HG03045 (cell line): ENCODE measurements around the gene ASB16.
"Not testable (repeated sequence)": the region's sequence is repeated elsewhere in the genome, so short reads cannot be mapped to it uniquely, and the experiment has no call there.

ENCODE experiments used
- ATAC-seq: cut with Tn5 transposase; IDR thresholded peaks from one replicate; pipeline ENCODE4 v1.9.1; 2021; ENCODE audit warnings: mild to moderate bottlenecking, moderate library complexity; ENCODE audit not compliant: unreplicated experiment

Gene ASB16

GRCh38 chr17:44147812-44148211, 22.7 kb upstream of the ASB16 start:
- ATAC-seq: no peak

DNA sequence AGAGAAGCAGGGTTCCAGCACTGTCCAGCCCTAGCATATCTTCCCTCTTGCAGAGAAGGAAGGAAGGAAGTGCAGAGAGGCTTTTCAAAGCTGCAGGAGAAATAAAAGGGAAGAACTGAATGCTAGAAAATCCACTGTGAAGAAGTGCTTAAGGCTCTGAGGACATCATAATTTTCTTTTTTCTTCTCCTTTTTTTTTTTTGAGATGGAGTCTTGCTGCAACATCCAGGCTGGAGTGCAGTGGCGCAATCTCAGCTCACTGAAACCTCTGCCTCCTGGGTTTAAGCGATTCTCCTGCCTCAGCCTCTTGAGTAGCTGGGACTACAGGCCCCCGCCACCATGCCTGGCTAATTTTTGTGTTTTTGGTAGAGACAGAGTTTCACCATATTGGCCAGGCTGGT, 21.4 kb upstream of the ASB16 start:
- not testable (repeated sequence) for ATAC-seq

DNA sequence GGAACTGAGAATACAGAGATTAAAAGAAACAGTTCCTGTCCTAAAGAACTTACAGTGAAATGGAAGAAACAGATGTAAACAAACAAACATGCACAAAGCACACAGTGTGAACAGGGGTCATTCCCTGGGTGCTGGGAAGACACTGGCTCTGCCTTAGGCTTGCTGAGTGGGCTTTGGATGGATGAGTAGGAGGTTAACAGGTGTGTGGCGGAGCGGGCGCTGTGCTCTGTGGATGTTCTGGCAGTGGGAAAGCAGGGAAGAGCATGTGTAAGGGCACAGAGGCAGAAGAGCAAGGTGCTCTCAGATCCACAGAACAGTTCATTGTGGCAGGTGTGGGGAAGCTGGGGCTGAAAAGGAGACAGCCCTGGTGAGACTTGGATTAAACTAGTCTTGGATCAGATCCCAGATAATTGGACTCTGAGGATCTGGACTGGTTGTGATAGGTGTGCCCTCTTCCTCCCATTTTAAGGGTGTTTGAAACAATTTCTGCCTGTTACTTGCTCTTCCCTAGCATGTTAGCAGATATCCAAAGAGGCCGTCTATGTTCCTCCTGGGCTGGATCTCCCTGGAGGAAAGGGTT, 20.7 kb upstream of the ASB16 start:
- ATAC-seq: no peak

DNA sequence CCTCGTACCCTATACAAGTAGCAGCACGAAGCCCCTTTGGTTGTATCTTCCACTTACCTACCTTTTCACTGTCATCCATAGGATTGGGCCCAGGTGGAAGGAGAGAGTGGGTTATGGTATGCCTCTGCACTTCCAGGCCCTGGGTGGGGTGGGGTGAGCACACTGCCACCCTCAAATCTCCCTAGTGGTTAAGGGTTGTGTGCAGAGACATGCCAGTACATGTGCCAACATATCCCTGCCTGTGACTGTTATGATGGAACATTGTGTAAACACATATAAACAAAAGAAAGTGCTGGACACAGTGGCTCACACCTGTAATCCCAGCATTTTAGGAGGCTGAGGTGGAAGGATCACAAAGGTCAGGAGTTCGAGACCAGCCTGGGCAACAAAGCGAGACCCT, 17.6 kb upstream of the ASB16 start:
- no peak for ATAC-seq

- no peak for ATAC-seq
Measured at GRCh38 chr17:44155488-44155887, 15.0 kb upstream of the ASB16 start.

GRCh38 chr17:44159519-44160210, 10.8 kb upstream of the ASB16 start:
- ATAC-seq: no peak

DNA sequence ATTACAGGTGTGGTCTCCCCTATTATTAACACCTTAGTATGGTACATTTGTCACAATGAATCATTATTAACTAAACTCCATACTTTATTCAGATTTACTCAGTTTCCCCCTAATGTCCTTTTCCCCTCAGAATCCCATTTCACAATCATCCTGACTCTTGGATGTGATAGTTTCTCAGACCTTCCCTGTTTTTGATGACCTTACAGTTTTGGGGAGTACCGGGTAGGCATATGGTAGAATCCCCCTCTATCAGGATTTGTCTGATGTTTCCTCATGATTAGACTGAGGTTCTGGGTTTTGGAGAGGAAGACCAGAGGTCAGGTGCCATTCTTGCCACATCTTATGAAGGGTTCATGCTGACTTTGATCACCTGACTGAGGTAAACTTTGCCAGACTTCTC, 6.0 kb upstream of the ASB16 start:
- ATAC-seq: no peak

- ATAC-seq: no peak
Measured at GRCh38 chr17:44167181-44167861, 3.2 kb upstream of the ASB16 start.

GRCh38 chr17:44170135-44170498, 387 bp upstream of the ASB16 start:
- no peak for ATAC-seq

GRCh38 chr17:44171931-44172455, 1.5 kb downstream of the ASB16 start:
- no peak for ATAC-seq

- ATAC-seq: no peak
Measured at GRCh38 chr17:44174427-44174826, 3.9 kb downstream of the ASB16 start.

DNA sequence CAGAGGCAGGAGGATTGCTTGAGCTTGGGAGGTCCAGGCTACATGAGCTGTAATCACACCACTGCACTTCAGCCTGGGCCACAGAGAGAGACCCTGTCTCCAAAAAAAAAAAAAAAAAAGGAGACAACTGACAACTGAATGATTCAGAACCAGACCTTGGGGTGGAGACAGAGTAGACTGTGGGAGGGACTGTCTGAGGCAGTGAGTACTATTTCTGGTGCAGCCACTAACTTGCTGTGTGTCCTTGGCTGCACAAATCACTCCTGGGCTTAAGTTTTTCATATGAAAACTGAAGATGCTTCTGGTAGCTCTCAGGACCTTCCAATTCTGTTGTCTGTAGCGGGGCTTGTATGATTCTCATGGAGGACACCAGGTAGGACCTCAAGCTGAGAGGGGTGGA, 5.8 kb downstream of the ASB16 start:
- ATAC-seq: no peak

- no peak for ATAC-seq
Measured at GRCh38 chr17:44176671-44177501, 6.4 kb downstream of the ASB16 start.

GRCh38 chr17:44177640-44178039, 7.1 kb downstream of the ASB16 start:
- no peak for ATAC-seq

- ATAC-seq: no peak
Measured at GRCh38 chr17:44178133-44178532, 7.6 kb downstream of the ASB16 start.

DNA sequence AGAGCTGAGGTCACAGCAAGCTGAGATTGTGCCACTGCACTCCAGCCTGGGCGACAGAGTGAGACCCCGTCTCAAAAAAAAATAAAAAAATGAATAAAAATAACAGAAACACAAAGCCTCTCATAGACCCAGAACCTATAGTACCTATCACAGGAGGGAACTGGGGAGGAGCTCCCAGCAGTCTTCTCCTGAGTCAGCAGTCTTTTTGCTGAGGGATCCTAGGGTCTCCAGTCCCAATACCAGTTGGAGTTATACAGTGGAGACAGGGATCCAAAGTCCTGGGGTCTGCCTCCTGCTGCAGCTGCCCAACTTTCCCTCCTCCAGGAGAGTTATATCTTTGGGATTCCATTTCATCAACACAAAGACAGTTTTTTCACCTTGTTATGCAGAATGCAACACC, 12.5 kb downstream of the ASB16 start:
- ATAC-seq: no peak

DNA sequence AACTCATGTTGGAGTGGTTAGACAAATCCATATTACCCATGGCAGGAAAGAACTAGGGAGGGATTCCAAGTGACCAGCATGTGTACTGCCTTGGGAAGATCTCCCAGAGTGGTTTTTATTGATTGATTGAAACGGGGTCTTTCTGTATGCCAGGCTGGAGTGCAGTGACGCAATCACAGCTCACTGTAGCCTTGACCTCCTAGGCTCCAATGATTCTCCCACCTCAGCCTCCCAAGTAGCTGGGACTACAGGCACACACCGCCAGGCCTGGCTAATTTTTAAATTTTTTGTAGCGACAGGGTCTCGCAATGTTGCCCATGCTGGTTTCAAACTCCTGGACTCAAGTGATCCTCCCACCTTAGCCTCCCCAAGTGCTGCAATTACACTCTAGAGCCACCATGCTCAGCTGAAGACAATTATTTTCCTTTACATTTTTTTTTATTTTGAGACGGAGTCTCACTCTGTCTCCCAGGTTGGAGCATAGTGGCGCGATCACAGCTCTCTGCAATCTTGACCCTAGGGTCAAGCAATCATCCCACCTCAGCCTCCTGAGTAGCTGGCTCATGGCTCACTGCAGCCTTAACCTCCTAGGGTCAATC, 13.8 kb downstream of the ASB16 start:
- ATAC-seq: no peak

GRCh38 chr17:44186307-44187130, 16.0 kb downstream of the ASB16 start, which contains the start of gene TMUB2:
Gene TMUB2 (plus strand): TSS chr17:44186972. CDS start chr17:44187709, 737 bp downstream.
- peak; percentile 85 for ATAC-seq

DNA sequence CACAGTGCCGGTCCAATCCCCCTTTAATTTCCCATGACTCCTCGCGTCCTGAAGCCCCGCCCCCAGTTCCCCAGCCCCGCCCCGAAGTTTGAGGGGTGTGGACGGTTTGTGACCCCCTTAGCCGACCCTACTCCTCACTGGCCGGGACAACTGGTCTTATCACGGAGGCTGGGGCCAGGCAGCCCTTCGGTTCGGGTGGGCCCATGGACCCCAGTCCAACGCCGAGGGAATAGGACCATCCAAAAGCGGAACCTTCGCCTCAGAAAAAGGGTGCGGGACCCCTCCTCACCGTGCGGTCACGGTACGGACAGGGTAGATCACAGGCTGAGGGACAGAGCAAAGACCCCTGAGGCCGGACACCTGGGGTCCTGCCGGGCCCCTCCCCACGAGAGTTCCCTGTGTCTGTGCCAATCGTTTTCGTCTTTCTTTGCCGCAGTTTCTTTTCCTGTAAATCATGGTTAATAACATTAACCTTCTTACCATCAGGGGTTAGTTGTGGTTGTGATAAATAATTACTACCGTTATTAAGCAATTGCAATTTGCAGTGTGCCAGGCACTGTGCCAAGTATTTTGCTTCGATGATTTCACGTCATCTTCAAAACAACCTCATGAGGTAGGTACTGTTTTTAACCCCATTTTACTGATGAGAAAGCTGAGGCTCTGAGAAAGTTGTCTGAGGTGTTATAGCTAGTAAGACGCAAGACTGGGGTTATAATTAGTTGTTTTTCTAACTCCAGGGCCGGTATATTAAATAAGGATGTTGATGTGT, 16.8 kb downstream of the ASB16 start:
- peak; percentile 33 for ATAC-seq
